Occipital lobe (tissue), 2 donors: Measurements from ENCODE around the gene AKT1. TPM values are rescaled to one million over a fixed set of nuclear protein-coding genes. Genes with fewer than 3 reads are reported as not detected.

Experiments
- DNase-seq: peaks from one replicate; lab custom pipeline; 2025; lab: John Stamatoyannopoulos, UW
- total RNA-seq: library from RNA; depleted of rRNA; stranded (reverse); fragments of >200 nt; gene quantifications from one replicate; pipeline ENCODE4 v1.2.3, GENCODE V29; 2014

The AKT1 gene
- total RNA-seq, 1 donor from 2014 or later = 102 TPM

GRCh38 chr14:104786726-104787675 is 8.5 kb downstream of the AKT1 start:
- DNase-seq = no peak

- DNase-seq = no peak
These were observed 9.4 kb downstream of the AKT1 start for GRCh38 chr14:104786091-104786586.

- no peak for DNase-seq
These were observed 9.9 kb downstream of the AKT1 start for GRCh38 chr14:104785708-104786080.

- no peak for DNase-seq
These were observed 10.5 kb downstream of the AKT1 start for GRCh38 chr14:104784846-104785707.

- DNase-seq = no peak
These were observed 11.4 kb downstream of the AKT1 start for GRCh38 chr14:104784218-104784568.

GRCh38 chr14:104783484-104784217 is 11.9 kb downstream of the AKT1 start:
- DNase-seq = no peak

- no peak for DNase-seq
These were observed 12.8 kb downstream of the AKT1 start for GRCh38 chr14:104782808-104783139.

GRCh38 chr14:104782086-104782807 is 13.3 kb downstream of the AKT1 start:
- DNase-seq = no peak

GRCh38 chr14:104781271-104782077 is 14.1 kb downstream of the AKT1 start:
- no peak for DNase-seq

GRCh38 chr14:104780513-104781030 is 15.0 kb downstream of the AKT1 start:
- no peak for DNase-seq

GRCh38 chr14:104779776-104780512 is 15.6 kb downstream of the AKT1 start:
- DNase-seq = no peak

GRCh38 chr14:104778694-104779331 is 16.7 kb downstream of the AKT1 start:
- DNase-seq = no peak

GRCh38 chr14:104777808-104778249 is 17.7 kb downstream of the AKT1 start:
- DNase-seq = no peak

- no peak for DNase-seq
These were observed 18.4 kb downstream of the AKT1 start for GRCh38 chr14:104776961-104777807.

GRCh38 chr14:104776481-104776880 is 19.1 kb downstream of the AKT1 start:
- DNase-seq = no peak

- DNase-seq = no peak
These were observed 20.5 kb downstream of the AKT1 start for GRCh38 chr14:104775073-104775489.

- no peak for DNase-seq
These were observed 21.0 kb downstream of the AKT1 start for GRCh38 chr14:104774453-104775072.
